Nephron progenitor cell (in vitro differentiated cells): ENCODE measurements around the gene DCBLD2.

Experiments used
- DNase-seq: peaks from one replicate; pipeline ENCODE4 v3.0.0; 2021
- H3K27ac Mint-ChIP-seq: 2 replicates; pipeline ENCODE4 v1.8.0; 2021; ENCODE audit warnings: mild to moderate bottlenecking, moderate library complexity, mixed read lengths
- H3K27me3 Mint-ChIP-seq: 2 replicates; pipeline ENCODE4 v1.8.0; 2021; ENCODE audit warnings: mild to moderate bottlenecking, low read depth, mixed read lengths; ENCODE audit not compliant: poor library complexity
- H3K36me3 Mint-ChIP-seq: 2 replicates; pipeline ENCODE4 v1.8.0; 2021; ENCODE audit warnings: low read depth, mixed read lengths
- H3K4me1 Mint-ChIP-seq: 2 replicates; pipeline ENCODE4 v1.8.0; 2021; ENCODE audit warnings: mixed read lengths
- H3K4me3 Mint-ChIP-seq: 2 replicates; pipeline ENCODE4 v1.8.0; 2021; ENCODE audit warnings: mild to moderate bottlenecking, moderate library complexity, mixed read lengths
- H3K9me3 Mint-ChIP-seq: 2 replicates; pipeline ENCODE4 v1.8.0; 2021; ENCODE audit warnings: mild to moderate bottlenecking, moderate library complexity, mixed read lengths
- TF ChIP-seq, protein P1 (sequence below): fragments of 200-600 bp; sonication (generic); IDR thresholded peaks from 2 replicates; pipeline ENCODE4 v1.5.0; 2021; ENCODE audit warnings: antibody characterized with exemption

Gene DCBLD2

DNA sequence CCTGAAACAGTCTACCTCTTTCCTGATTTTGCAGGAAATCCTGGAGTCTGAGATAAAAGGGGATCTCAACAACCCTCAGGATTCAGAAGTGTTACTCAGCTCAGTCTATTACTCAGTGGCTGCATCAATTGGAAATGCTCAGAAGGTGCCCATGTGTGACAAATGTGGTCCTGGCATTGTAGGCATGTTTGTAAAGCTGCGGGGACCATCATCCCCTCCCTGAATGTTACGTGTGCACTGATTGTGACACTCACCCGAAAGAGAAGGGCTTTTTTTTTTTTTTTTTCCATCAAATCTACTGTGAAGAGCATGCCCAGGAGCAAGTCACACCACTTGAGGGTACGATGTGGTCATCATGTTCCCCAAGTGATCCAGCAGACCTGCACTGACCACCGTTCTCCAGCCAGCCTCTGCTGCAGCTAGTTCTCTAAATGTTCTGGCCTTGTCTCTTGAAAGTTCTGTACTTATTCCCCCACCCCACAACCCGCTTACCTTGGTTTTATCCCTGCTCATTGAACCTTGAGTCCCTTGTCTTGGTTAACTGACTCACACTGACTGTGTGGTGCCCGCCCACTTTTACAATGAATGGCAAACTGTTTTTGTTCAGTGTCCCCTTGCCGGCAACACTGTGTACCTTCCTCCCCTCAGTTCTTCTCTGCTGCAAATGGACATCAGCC, 118.5 kb downstream of the DCBLD2 start:
- TF ChIP-seq, protein P1, sequence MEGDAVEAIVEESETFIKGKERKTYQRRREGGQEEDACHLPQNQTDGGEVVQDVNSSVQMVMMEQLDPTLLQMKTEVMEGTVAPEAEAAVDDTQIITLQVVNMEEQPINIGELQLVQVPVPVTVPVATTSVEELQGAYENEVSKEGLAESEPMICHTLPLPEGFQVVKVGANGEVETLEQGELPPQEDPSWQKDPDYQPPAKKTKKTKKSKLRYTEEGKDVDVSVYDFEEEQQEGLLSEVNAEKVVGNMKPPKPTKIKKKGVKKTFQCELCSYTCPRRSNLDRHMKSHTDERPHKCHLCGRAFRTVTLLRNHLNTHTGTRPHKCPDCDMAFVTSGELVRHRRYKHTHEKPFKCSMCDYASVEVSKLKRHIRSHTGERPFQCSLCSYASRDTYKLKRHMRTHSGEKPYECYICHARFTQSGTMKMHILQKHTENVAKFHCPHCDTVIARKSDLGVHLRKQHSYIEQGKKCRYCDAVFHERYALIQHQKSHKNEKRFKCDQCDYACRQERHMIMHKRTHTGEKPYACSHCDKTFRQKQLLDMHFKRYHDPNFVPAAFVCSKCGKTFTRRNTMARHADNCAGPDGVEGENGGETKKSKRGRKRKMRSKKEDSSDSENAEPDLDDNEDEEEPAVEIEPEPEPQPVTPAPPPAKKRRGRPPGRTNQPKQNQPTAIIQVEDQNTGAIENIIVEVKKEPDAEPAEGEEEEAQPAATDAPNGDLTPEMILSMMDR = no peak

DNA sequence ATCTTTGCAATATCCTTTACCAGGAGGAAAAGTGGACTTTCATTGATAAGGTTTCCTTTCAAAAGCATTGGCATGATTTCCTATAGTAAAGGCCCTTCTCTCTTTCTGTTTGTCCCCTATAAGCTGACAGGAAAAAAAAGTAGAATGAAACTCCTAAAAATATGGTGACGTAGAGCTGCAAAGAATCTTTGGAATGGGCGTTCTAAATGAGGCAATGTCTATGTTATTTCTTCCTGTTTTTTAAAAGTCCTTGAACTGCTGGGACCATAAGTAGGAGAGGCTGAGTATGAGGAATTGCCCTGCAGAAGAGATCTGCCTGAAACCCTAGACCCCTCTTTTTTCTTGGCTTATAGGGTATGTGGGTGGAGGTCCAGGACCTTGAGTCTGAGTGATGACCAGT, 121.2 kb downstream of the DCBLD2 start:
- no peak overlapping the region for H3K27ac Mint-ChIP-seq
- H3K4me1 Mint-ChIP-seq = peaks cover 13% of the 10 kb centered on the region
- TF ChIP-seq, protein P1 = no peak
- H3K36me3 Mint-ChIP-seq = peaks cover 28% of the 10 kb centered on the region
- no peak for DNase-seq
- peaks cover 6% of the 10 kb centered on the region for H3K27me3 Mint-ChIP-seq
- no peaks in the 10 kb centered on the region for H3K9me3 Mint-ChIP-seq
- H3K4me3 Mint-ChIP-seq = no peak overlapping the region

More for the DNA sequence above, 118.5 kb downstream of the DCBLD2 start:
- H3K27ac Mint-ChIP-seq = no peak overlapping the region
- H3K36me3 Mint-ChIP-seq = peaks cover 44% of the 10 kb centered on the region
- H3K9me3 Mint-ChIP-seq = no peaks in the 10 kb centered on the region
- peaks cover 18% of the 10 kb centered on the region for H3K4me1 Mint-ChIP-seq
- DNase-seq = no peak
- H3K27me3 Mint-ChIP-seq = peaks cover 2% of the 10 kb centered on the region
- no peak overlapping the region for H3K4me3 Mint-ChIP-seq

DNA sequence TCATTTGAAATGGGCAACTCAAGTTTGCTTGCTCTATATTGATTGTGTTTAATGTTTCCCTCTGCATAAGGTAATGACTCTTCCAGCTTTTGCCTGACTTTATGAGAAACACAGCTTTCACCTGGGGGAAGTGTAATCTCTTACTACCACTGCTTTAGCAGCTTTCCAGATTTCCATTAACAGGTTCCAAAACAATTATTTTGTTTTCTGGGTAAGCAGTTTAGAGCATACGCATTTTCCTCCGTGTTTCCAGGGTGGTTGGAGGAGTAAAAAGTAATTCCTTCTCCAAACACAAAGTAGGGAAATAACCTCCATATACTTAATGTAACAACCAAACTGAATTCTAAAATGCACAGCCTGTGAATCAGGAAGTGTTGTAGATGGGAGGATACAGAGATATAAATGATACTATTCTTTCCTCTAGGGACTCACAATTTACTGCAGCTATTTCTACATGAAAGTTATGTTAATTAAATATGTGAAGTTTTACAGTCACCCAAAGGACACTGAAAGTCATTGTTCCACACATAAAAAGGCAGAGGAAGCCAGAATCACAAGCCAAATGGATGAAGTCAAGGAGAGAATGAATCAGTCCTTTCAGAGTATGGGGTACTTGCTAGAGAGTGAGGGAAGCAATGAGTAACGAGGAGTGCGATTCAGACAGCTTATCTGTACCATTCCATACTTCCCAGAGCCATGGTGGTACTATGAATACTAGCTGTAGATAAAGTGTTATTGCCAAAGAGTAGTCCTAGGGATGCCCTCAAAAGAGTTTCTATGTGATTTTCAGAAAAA, 121.8 kb downstream of the DCBLD2 start:
- DNase-seq = no peak
- TF ChIP-seq, protein P1 = no peak
- Mint-ChIP-seq H3K4me3 (no peak overlapping the region), H3K27me3 (peaks cover 6% of the 10 kb centered on the region), H3K9me3 (no peaks in the 10 kb centered on the region), H3K4me1 (peaks cover 13% of the 10 kb centered on the region), H3K36me3 (peaks cover 29% of the 10 kb centered on the region), H3K27ac (no peak overlapping the region)

DNA sequence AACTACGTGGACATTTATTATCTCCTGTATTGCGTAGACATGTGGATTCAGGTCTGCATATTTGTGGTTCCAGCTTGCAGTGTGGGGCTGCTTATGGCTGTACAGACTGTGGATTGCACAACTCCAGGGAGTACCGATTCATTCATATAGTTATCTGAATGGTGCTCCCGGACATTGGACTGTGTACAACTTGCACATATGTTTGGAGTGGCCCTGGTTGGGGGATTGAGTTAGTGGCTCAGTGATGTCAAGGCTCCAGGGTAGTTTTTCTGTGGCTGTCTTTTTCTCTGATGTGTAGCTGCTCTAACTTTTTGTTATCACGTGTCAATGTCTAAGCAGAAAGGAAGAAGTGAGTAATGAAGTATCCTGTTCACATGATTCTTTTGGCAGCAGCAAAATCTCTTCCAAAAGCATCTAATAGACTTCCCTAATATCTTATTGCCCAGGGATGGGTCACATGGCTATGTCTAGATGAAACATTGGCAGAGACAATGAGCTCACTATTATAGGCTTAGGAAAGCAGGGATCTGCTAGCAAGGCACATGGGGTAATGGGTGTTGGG, 122.6 kb downstream of the DCBLD2 start:
- no peak overlapping the region for H3K4me3 Mint-ChIP-seq
- H3K27ac Mint-ChIP-seq = no peak overlapping the region
- H3K9me3 Mint-ChIP-seq = no peaks in the 10 kb centered on the region
- DNase-seq = no peak
- TF ChIP-seq, protein P1 = no peak
- H3K4me1 Mint-ChIP-seq = peaks cover 13% of the 10 kb centered on the region
- peaks cover 6% of the 10 kb centered on the region for H3K27me3 Mint-ChIP-seq
- H3K36me3 Mint-ChIP-seq = peaks cover 36% of the 10 kb centered on the region

DNA sequence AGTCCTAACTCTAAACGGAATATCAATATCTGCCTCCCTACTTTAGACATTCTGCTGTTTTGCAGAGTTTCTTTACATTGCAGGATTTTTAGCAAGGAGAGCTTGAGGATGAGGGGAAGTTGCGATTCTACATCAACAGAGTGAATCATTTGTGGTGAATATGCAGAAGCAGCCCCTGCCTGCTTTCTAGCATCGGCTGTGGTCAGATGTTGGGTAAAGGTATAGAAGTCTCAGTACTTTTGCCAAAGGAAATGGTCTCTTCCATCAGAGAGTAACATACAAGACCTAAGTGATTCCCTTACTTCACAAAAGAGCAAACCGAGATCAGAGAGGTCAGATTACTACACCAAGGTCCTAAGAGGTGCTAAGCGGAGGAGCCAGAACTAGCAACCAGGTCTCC, 123.1 kb downstream of the DCBLD2 start:
- H3K27ac Mint-ChIP-seq = no peak overlapping the region
- DNase-seq = no peak

More for the DNA sequence above, 123.1 kb downstream of the DCBLD2 start:
- Mint-ChIP-seq H3K9me3 (no peaks in the 10 kb centered on the region), H3K27me3 (peaks cover 6% of the 10 kb centered on the region), H3K4me1 (peaks cover 11% of the 10 kb centered on the region), H3K4me3 (no peak overlapping the region), H3K36me3 (peaks cover 39% of the 10 kb centered on the region)
- TF ChIP-seq, protein P1 = no peak
